HL-60 (cell line): ENCODE data around the gene ARHGEF1.

Source experiments
- POLR2AphosphoS5 ChIP-seq: IDR thresholded peaks from 2 replicates; pipeline ENCODE4 v1.6.1; 2012; ENCODE audit warnings: low read depth
- TF ChIP-seq, protein P1 (sequence below): IDR thresholded peaks from one replicate; pipeline ENCODE4 v1.5.1; 2011; ENCODE audit warnings: low read length, control low read depth, inconsistent platforms; ENCODE audit not compliant: insufficient read depth
- TF ChIP-seq, protein P2 (sequence below): IDR thresholded peaks from 2 replicates; pipeline ENCODE4 v1.6.1; 2012; ENCODE audit warnings: low read depth; ENCODE audit not compliant: insufficient replicate concordance

DNA sequence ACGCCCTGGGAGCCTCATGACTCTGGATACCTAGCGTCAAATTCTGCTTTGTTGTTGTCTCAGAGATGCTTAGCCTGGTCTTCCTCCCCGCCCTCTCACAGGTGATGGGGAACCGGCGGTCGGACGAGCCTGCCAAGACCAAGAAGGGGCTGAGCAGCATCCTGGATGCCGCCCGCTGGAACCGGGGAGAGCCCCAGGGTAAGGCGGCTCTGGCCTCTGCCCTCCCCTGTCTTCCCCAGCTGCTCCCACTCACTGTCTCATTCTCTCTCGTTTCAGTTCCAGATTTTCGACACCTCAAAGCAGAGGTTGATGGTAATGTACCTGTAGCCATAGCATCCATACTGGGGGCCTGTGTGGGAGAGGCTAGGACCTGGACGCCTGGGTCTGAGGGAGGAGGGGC lies 11.4 kb downstream of the ARHGEF1 start:
- TF ChIP-seq, protein P1, sequence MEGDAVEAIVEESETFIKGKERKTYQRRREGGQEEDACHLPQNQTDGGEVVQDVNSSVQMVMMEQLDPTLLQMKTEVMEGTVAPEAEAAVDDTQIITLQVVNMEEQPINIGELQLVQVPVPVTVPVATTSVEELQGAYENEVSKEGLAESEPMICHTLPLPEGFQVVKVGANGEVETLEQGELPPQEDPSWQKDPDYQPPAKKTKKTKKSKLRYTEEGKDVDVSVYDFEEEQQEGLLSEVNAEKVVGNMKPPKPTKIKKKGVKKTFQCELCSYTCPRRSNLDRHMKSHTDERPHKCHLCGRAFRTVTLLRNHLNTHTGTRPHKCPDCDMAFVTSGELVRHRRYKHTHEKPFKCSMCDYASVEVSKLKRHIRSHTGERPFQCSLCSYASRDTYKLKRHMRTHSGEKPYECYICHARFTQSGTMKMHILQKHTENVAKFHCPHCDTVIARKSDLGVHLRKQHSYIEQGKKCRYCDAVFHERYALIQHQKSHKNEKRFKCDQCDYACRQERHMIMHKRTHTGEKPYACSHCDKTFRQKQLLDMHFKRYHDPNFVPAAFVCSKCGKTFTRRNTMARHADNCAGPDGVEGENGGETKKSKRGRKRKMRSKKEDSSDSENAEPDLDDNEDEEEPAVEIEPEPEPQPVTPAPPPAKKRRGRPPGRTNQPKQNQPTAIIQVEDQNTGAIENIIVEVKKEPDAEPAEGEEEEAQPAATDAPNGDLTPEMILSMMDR: no peak
- no peak for TF ChIP-seq POLR2AphosphoS5
- TF ChIP-seq, protein P2, sequence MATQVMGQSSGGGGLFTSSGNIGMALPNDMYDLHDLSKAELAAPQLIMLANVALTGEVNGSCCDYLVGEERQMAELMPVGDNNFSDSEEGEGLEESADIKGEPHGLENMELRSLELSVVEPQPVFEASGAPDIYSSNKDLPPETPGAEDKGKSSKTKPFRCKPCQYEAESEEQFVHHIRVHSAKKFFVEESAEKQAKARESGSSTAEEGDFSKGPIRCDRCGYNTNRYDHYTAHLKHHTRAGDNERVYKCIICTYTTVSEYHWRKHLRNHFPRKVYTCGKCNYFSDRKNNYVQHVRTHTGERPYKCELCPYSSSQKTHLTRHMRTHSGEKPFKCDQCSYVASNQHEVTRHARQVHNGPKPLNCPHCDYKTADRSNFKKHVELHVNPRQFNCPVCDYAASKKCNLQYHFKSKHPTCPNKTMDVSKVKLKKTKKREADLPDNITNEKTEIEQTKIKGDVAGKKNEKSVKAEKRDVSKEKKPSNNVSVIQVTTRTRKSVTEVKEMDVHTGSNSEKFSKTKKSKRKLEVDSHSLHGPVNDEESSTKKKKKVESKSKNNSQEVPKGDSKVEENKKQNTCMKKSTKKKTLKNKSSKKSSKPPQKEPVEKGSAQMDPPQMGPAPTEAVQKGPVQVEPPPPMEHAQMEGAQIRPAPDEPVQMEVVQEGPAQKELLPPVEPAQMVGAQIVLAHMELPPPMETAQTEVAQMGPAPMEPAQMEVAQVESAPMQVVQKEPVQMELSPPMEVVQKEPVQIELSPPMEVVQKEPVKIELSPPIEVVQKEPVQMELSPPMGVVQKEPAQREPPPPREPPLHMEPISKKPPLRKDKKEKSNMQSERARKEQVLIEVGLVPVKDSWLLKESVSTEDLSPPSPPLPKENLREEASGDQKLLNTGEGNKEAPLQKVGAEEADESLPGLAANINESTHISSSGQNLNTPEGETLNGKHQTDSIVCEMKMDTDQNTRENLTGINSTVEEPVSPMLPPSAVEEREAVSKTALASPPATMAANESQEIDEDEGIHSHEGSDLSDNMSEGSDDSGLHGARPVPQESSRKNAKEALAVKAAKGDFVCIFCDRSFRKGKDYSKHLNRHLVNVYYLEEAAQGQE: no peak
